ENCODE results near the gene KIAA0753. TPM values are rescaled to one million over a fixed set of nuclear protein-coding genes. Genes with fewer than 3 reads are reported as not detected.

The KIAA0753 gene
- total RNA-seq, result 10 to 100 TPM; 10.6 to 17.5 (median 11.1) TPM

DNA sequence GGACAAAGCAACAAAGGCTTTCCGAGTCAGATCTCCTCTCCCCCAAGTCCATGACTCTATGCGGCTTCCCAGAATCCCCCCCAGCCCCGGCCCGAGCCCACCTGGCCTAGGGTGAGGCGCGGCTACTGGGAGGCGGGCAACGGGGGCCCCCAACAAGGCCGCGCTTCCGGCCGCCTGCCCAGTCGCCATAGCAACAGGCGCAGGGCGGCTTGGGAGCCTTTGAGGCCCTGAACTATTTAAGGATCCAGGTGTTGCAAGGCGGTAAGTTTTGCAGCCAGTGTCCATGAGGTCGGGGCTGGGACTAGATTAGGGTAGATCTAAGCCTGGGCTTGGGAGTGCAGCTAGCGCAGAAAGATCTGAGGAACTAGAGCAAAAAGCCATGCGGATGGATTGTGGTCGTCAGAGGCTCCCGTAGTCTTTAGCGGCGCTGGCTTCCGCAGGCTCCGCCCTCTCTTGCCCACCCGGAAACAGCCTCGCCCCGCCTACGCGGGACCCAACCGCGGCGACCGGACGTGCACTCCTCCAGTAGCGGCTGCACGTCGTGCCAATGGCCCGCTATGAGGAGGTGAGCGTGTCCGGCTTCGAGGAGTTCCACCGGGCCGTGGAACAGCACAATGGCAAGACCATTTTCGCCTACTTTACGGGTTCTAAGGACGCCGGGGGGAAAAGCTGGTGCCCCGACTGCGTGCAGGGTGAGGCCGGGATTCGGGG is at the start of gene KIAA0753, which contains the start of gene TXNDC17:
KIAA0753 (minus strand) TSS at position 176 of the 711 bp plus-strand sequence. CDS start 5,608 bp downstream, outside the sequence.
TXNDC17 (plus strand) TSS at position 525 of the 711 bp plus-strand sequence; CDS start at position 548, 23 bp downstream.
- TF ChIP-seq, protein P1, sequence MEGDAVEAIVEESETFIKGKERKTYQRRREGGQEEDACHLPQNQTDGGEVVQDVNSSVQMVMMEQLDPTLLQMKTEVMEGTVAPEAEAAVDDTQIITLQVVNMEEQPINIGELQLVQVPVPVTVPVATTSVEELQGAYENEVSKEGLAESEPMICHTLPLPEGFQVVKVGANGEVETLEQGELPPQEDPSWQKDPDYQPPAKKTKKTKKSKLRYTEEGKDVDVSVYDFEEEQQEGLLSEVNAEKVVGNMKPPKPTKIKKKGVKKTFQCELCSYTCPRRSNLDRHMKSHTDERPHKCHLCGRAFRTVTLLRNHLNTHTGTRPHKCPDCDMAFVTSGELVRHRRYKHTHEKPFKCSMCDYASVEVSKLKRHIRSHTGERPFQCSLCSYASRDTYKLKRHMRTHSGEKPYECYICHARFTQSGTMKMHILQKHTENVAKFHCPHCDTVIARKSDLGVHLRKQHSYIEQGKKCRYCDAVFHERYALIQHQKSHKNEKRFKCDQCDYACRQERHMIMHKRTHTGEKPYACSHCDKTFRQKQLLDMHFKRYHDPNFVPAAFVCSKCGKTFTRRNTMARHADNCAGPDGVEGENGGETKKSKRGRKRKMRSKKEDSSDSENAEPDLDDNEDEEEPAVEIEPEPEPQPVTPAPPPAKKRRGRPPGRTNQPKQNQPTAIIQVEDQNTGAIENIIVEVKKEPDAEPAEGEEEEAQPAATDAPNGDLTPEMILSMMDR (IDR thresholded peaks at IDR 0.05; ENCODE audit: low read depth), result no peak

DNA sequence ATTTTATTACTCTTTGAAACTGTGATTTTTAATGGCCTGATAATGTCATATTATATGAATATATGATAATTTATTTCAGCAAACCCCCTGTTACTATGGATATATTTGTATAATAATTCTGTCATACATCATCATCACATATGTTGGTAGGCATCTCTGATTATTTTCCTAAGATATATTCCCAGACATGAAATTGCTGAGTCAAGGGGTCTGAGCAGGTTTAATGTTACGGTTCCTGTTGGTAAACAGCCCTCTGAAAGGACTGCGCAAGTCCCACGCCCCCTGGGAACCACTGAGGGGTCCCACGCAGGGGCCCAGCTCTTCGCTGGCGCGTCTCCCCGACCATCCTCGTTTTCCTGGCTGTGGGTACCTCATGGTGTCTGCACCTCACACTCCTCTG is 48.4 kb upstream of the KIAA0753 start:
- TF ChIP-seq, protein P1 (IDR thresholded peaks at IDR 0.05; ENCODE audit: low read depth), result no peak

DNA sequence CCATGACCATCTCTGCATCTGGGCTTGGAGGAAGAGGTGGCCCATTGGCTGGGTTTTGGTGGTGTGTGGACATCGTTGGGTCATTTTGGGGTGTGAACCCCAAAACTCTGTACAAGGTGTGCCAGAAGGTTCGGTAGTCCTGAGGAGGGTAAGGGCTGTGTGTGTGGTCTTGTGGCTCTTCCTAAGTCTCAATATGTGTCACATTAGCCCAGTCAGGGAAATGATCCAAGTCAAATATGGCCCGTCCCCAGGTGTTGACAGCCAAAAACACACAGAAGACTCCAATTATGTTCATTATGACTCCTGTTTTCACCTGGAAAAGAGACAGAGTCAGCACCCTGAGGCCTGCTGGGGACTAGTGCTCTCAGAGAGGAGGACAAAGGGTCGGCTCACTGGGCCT is 45.5 kb upstream of the KIAA0753 start:
- TF ChIP-seq, protein P1 (IDR thresholded peaks at IDR 0.05; ENCODE audit: low read depth), result no peak

DNA sequence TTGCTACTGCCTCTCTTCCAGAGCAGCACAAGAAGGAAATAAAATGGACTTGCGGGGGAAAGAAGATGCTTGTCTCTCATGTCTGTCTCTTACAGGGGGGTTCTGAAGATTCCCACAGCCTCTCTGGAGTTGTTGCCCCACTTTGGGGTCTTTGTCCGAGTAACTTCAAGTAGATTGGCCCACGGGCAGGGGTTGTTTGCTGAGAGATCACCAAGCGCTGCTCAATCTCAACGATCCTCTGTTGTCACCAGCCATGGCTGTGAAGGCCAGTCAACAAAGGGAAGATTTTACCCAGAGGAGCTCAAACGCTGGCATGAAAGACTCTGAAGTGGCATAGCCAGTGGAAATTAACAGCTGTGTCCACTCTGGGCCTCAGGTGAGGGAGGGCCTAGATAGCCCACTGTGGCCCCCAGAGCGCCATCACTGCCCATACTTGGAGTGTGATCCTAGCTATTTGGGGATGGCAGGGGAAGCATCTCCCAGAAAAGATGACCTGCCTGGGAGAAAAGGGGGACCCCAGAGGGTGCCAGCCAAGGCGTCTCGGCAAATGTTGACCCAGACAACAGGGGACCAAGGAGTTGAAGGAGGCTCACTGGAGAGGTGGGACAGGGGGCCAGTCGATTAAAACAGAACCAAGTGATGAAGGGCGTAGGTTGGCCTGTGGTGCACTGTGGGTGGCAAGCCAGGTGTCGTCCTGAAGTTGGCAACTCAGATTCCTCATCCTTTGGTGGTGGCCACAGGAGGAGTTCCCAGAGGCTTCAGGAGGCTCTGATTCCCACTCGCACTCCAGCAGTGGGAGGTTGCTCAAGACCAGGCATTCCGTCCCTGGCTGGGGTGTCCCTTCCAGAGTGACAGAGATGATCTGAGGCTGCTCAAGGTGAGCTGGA is 44.6 kb upstream of the KIAA0753 start:
- TF ChIP-seq, protein P1 (IDR thresholded peaks at IDR 0.05; ENCODE audit: low read depth), result no peak

DNA sequence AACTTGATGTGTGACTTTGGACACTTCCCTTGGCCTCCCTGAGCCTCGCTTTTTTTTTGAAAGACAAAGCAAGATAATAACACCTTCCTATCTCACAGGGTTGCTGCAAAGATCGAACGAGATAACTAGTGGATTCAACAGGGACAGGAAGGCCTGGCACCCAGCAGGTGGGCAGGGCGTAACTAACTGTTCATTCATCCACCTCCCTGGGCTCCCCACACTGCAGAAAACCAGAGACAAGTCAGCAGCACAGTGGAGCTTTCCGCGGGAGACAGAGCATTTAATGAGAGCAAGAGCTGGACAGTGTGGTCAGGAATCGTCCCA is 43.9 kb upstream of the KIAA0753 start:
- TF ChIP-seq, protein P1 (IDR thresholded peaks at IDR 0.05; ENCODE audit: low read depth), result no peak

DNA sequence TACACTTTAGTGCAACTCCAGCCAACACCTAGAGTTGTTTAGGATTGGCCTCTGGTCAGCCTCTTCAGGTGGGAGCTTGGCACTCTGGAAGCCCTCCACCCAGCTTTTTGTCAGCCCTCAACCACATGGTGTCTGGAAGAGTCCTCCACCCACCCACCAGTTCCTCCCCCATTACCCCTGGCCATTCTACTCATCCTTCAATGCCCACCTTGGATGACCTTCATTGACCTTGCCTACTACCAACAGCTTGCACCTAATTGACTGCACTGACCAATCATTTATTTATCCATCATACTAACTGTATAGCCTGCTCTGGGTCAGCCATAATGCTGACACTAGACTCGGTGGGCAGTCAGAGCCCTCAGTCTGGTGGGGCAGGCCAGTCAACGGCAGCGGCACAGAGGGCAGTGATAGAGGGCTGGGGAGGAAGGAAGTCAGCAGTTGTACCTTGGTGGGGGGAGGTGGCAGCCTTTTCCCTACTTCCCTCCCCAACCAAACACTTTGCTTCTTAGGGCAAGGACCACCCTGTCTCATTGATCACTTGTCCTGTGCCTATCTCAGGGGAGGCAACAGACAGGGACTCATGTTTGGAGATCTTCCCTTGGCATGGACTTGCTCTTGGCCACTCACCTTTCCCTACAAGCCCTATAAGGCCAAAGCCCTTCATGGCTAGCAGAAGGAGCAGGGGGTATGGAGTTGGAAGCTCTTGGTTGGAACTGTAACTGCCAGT is 43.4 kb upstream of the KIAA0753 start:
- TF ChIP-seq, protein P1 (IDR thresholded peaks at IDR 0.05; ENCODE audit: low read depth), result no peak

Data from subcutaneous adipose tissue (tissue), 4 donors.